Measurements from ENCODE around the gene SLU7.
A peak's percentile ranks its signal among the peaks of the same experiment; 100 is the strongest.

The SLU7 gene

DNA sequence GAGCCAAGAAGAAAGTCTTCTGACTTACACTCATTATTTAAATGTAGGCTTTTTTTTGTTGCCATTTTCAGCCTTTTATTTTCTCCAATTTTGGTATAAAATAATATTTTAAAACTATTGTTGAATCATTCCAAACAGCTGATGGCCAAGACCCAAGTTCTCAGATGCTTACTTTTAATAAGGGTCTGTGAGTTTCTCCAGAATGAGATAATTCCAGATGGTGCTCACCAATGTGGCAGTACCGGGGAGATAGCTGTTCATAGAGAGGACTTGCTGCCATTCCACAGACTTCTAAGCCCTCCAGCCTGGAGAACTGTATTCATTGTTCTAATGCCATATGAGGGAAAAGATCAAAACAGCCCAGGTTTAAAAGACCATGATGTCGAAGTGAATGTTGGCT lies 43.2 kb downstream of the SLU7 start:
- Histone ChIP-seq H3K4me3 (ENCODE audit: low read length in 2 of 2) (no peak overlapping the region), H4K91ac (ENCODE audit: low read depth, low read length, poor library complexity) (no peak overlapping the region), H3K4me2 (ENCODE audit: insufficient read depth, low read length, poor library complexity, severe bottlenecking) (no peak overlapping the region), H3K9me3 (replicated peaks in 1 of 2; ENCODE audit: control insufficient read depth in 2 of 2, insufficient read depth in 1 of 2, low read depth in 1 of 2, low read length in 2 of 2) (no peaks in the 10 kb centered on the region), H3K79me1 (ENCODE audit: low read depth, low read length) (no peaks in the 10 kb centered on the region), H2BK120ac (ENCODE audit: low read depth, low read length) (no peak overlapping the region), H2BK12ac (ENCODE audit: low read length) (no peak overlapping the region), H3K9ac (ENCODE audit: low read depth, low read length, poor library complexity) (no peak overlapping the region), H2AK5ac (ENCODE audit: low read depth, low read length) (no peak overlapping the region), H3K4me1 (ENCODE audit: control insufficient read depth in 2 of 2, insufficient read depth in 1 of 2, low read depth in 1 of 2, low read length in 2 of 2) (peaks cover 1 to 7% of the 10 kb centered on the region in 2 donors), H3K18ac (ENCODE audit: low read length) (no peak overlapping the region), H4K8ac (ENCODE audit: low read depth, low read length) (no peak overlapping the region), H3K14ac (ENCODE audit: low read length) (no peak overlapping the region), H3K27me3 (ENCODE audit: control insufficient read depth in 3 of 3, insufficient read depth in 3 of 3, low read depth in 1 of 3, low read length in 3 of 3) (peaks cover 0 to 12% (median 2%) of the 10 kb centered on the region in 3 experiments), H3K36me3 (replicated peaks in 1 of 2; ENCODE audit: control insufficient read depth in 2 of 2, insufficient read depth in 2 of 2, low read length in 2 of 2) (no peaks in the 10 kb centered on the region), H3K23ac (ENCODE audit: low read depth, low read length, poor library complexity) (no peak overlapping the region), H3K4ac (ENCODE audit: low read length) (no peak overlapping the region), H3K27ac (replicated peaks; ENCODE audit: low read length) (no peak overlapping the region), H2AFZ (ENCODE audit: low read length) (no peak overlapping the region), H2BK15ac (ENCODE audit: low read length) (no peak overlapping the region), H2BK5ac (ENCODE audit: low read length) (no peak overlapping the region)
- no peak for DNase-seq (ENCODE audit: low spot score)
- no CpG with 5 or more reads among the region's 2 CpGs for WGBS, 2 donors (ENCODE audit: extremely low coverage in 2 of 2, insufficient read length in 2 of 2, insufficient replicate concordance in 1 of 2)

DNA sequence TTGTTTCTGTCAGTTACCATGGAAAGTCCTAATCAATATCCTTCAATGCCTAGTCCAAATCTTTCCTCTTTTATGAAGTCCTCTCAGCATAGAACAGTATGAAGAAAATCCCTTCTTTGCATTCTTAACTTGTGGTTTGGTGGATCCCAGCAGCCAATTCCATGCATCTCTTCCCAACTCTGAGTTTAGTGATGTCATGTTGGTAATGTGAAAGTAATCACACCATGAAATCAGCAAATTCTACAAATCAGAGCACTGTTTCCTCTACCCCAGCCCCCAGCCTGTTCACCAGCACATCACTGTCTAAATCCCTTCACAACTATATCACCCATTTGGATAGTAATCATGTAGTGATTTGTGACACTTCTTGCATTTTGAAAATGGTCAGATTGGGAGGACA lies 43.7 kb downstream of the SLU7 start:
- no peak overlapping the region for H3K4me2 ChIP-seq (ENCODE audit: insufficient read depth, low read length, poor library complexity, severe bottlenecking)
- H3K27me3 ChIP-seq (ENCODE audit: control insufficient read depth in 3 of 3, insufficient read depth in 3 of 3, low read depth in 1 of 3, low read length in 3 of 3) = peaks cover 0 to 14% (median 2%) of the 10 kb centered on the region in 3 experiments
- H3K9me3 ChIP-seq (replicated peaks in 1 of 2; ENCODE audit: control insufficient read depth in 2 of 2, insufficient read depth in 1 of 2, low read depth in 1 of 2, low read length in 2 of 2) = no peaks in the 10 kb centered on the region
- no peak overlapping the region for H3K9ac ChIP-seq (ENCODE audit: low read depth, low read length, poor library complexity)
- no peak overlapping the region for H3K4ac ChIP-seq (ENCODE audit: low read length)
- H2AFZ ChIP-seq (ENCODE audit: low read length) = no peak overlapping the region
- no peak overlapping the region for H4K8ac ChIP-seq (ENCODE audit: low read depth, low read length)
- no peak for DNase-seq (ENCODE audit: low spot score)
- no peak overlapping the region for H2BK5ac ChIP-seq (ENCODE audit: low read length)
- H3K79me1 ChIP-seq (ENCODE audit: low read depth, low read length) = no peaks in the 10 kb centered on the region
- no peak overlapping the region for H3K23ac ChIP-seq (ENCODE audit: low read depth, low read length, poor library complexity)
- no peak overlapping the region for H2BK15ac ChIP-seq (ENCODE audit: low read length)
- H3K27ac ChIP-seq (replicated peaks; ENCODE audit: low read length) = no peak overlapping the region
- peaks cover 3 to 7% of the 10 kb centered on the region in 2 donors for H3K4me1 ChIP-seq (ENCODE audit: control insufficient read depth in 2 of 2, insufficient read depth in 1 of 2, low read depth in 1 of 2, low read length in 2 of 2)
- H3K18ac ChIP-seq (ENCODE audit: low read length) = no peak overlapping the region
- no peak overlapping the region for H2BK12ac ChIP-seq (ENCODE audit: low read length)
- H3K14ac ChIP-seq (ENCODE audit: low read length) = no peak overlapping the region
- H3K4me3 ChIP-seq (ENCODE audit: low read length in 2 of 2) = no peak overlapping the region
- H2AK5ac ChIP-seq (ENCODE audit: low read depth, low read length) = no peak overlapping the region
- H2BK120ac ChIP-seq (ENCODE audit: low read depth, low read length) = no peak overlapping the region
- H3K36me3 ChIP-seq (replicated peaks in 1 of 2; ENCODE audit: control insufficient read depth in 2 of 2, insufficient read depth in 2 of 2, low read length in 2 of 2) = no peaks in the 10 kb centered on the region
- no peak overlapping the region for H4K91ac ChIP-seq (ENCODE audit: low read depth, low read length, poor library complexity)

DNA sequence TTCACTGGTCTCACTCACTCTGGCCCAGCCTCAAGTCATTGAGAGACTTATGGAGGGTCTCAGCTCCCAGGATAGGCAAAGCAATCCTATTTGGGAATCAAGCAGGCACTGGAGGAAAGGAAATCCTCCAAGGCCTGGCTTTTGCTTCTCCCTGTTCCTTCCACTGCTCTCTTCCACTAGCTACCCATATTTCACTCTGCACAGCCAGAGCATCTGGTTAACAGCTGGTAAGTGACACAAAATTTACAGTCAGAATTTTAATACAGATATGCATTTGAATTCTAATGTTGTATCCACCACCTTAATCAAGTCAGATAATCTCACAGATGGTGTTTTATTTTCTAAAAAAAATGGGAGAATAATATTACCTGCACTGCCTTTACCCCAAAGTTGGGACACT lies 47.6 kb downstream of the SLU7 start:
- Histone ChIP-seq H3K36me3 (replicated peaks in 1 of 2; ENCODE audit: control insufficient read depth in 2 of 2, insufficient read depth in 2 of 2, low read length in 2 of 2) (no peaks in the 10 kb centered on the region), H3K4me3 (ENCODE audit: low read length in 2 of 2) (no peak overlapping the region), H4K8ac (ENCODE audit: low read depth, low read length) (no peak overlapping the region), H2AK5ac (ENCODE audit: low read depth, low read length) (no peak overlapping the region), H3K14ac (ENCODE audit: low read length) (no peak overlapping the region), H2BK5ac (ENCODE audit: low read length) (no peak overlapping the region), H3K4ac (ENCODE audit: low read length) (no peak overlapping the region), H3K27me3 (ENCODE audit: control insufficient read depth in 3 of 3, insufficient read depth in 3 of 3, low read depth in 1 of 3, low read length in 3 of 3) (peaks cover 0 to 25% (median 7%) of the 10 kb centered on the region in 3 experiments), H2BK12ac (ENCODE audit: low read length) (no peak overlapping the region), H3K9ac (ENCODE audit: low read depth, low read length, poor library complexity) (no peak overlapping the region), H3K9me3 (replicated peaks in 1 of 2; ENCODE audit: control insufficient read depth in 2 of 2, insufficient read depth in 1 of 2, low read depth in 1 of 2, low read length in 2 of 2) (no peaks in the 10 kb centered on the region), H3K79me1 (ENCODE audit: low read depth, low read length) (no peaks in the 10 kb centered on the region), H2BK120ac (ENCODE audit: low read depth, low read length) (no peak overlapping the region), H3K4me1 (ENCODE audit: control insufficient read depth in 2 of 2, insufficient read depth in 1 of 2, low read depth in 1 of 2, low read length in 2 of 2) (peaks cover 0 to 3% of the 10 kb centered on the region in 2 donors), H3K18ac (ENCODE audit: low read length) (no peak overlapping the region), H3K27ac (replicated peaks; ENCODE audit: low read length) (no peak overlapping the region), H2AFZ (ENCODE audit: low read length) (no peak overlapping the region), H3K23ac (ENCODE audit: low read depth, low read length, poor library complexity) (no peak overlapping the region), H3K4me2 (ENCODE audit: insufficient read depth, low read length, poor library complexity, severe bottlenecking) (no peak overlapping the region), H2BK15ac (ENCODE audit: low read length) (no peak overlapping the region), H4K91ac (ENCODE audit: low read depth, low read length, poor library complexity) (no peak overlapping the region)
- no peak for DNase-seq (ENCODE audit: low spot score)

DNA sequence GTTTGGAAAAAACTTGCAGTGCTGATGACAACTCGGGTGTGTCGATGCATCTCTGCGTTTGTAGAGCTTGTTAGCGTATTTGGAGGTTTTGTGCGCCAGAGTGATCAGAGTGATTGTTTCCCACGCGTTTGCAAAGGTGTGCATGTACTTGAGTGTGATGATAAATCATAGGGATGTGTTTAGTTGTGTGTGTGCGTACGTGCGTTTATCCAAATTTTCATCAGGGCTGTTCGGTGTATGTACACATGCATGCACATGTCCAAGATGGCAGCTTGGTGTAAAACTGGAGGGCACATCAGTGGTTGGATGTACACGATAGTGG lies 48.2 kb downstream of the SLU7 start:
- Histone ChIP-seq H3K9me3 (replicated peaks in 1 of 2; ENCODE audit: control insufficient read depth in 2 of 2, insufficient read depth in 1 of 2, low read depth in 1 of 2, low read length in 2 of 2) (no peaks in the 10 kb centered on the region), H3K36me3 (replicated peaks in 1 of 2; ENCODE audit: control insufficient read depth in 2 of 2, insufficient read depth in 2 of 2, low read length in 2 of 2) (no peaks in the 10 kb centered on the region), H2BK5ac (ENCODE audit: low read length) (no peak overlapping the region), H2AFZ (ENCODE audit: low read length) (peak overlapping the region; percentile 89), H3K18ac (ENCODE audit: low read length) (no peak overlapping the region), H4K91ac (ENCODE audit: low read depth, low read length, poor library complexity) (no peak overlapping the region), H3K14ac (ENCODE audit: low read length) (no peak overlapping the region), H3K79me1 (ENCODE audit: low read depth, low read length) (no peaks in the 10 kb centered on the region), H3K4me1 (ENCODE audit: control insufficient read depth in 2 of 2, insufficient read depth in 1 of 2, low read depth in 1 of 2, low read length in 2 of 2) (peaks cover 0 to 3% of the 10 kb centered on the region in 2 donors), H3K4me3 (ENCODE audit: low read length in 2 of 2) (peak overlapping the region; percentile 33 to 82), H4K8ac (ENCODE audit: low read depth, low read length) (no peak overlapping the region), H2BK12ac (ENCODE audit: low read length) (no peak overlapping the region), H3K4me2 (ENCODE audit: insufficient read depth, low read length, poor library complexity, severe bottlenecking) (peak overlapping the region; percentile 72), H3K4ac (ENCODE audit: low read length) (no peak overlapping the region), H2BK15ac (ENCODE audit: low read length) (no peak overlapping the region), H2BK120ac (ENCODE audit: low read depth, low read length) (no peak overlapping the region), H3K23ac (ENCODE audit: low read depth, low read length, poor library complexity) (no peak overlapping the region), H2AK5ac (ENCODE audit: low read depth, low read length) (no peak overlapping the region), H3K27ac (replicated peaks; ENCODE audit: low read length) (no peak overlapping the region), H3K9ac (ENCODE audit: low read depth, low read length, poor library complexity) (no peak overlapping the region), H3K27me3 (ENCODE audit: control insufficient read depth in 3 of 3, insufficient read depth in 3 of 3, low read depth in 1 of 3, low read length in 3 of 3) (peaks cover 0 to 25% (median 7%) of the 10 kb centered on the region in 3 experiments)
- DNase-seq (ENCODE audit: low spot score) = no peak
- no CpG with 5 or more reads among the region's 12 CpGs for WGBS, 2 donors (ENCODE audit: extremely low coverage in 2 of 2, insufficient read length in 2 of 2, insufficient replicate concordance in 1 of 2)
